OCI-LY7 (cell line): ENCODE data around the gene ATXN1.

Experiments
- EZH2phosphoT487 ChIP-seq: fragments of 200-600 bp; sonication (generic); IDR thresholded peaks from 2 replicates; pipeline ENCODE4 v1.6.1; 2018; ENCODE audit warnings: low read depth, borderline replicate concordance, mild to moderate bottlenecking, mixed run types, antibody characterized with exemption, low read length, moderate library complexity, mixed read lengths
- TF ChIP-seq, protein P1 (sequence below): fragments of 200-600 bp; sonication (generic); conservative IDR thresholded peaks from 2 replicates; pipeline ENCODE4 v1.5.1; 2014; ENCODE audit warnings: mild to moderate bottlenecking, antibody characterized with exemption, low read length, moderate library complexity, mixed read lengths

DNA sequence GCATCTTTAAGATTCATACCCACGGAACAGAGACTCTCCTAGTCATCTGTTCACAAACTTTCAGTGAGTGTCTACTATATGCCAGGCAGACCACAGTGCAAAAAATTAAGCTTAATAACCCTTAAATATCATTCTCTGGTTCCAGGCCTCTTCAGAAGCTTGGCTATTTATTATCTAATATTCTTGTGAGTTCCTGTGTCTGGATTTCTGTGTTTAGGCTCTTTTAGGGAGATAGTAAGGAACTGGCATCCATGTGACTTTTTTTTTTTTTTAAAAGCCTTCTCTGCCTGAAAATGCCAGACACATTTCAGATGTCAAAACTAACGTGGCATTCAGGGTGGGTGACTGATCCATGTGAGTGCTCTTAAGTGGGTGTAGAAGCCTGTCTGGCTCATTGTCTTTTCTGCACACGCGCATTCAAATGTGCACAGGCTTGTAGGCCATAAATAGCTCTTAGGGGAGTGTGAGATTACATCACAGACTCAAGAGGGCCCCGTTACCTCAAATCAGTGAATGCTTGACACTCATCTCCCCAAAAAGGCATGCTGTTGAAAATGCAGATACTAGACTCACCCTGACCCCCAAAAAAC is 380.9 kb downstream of the ATXN1 start:
- TF ChIP-seq, protein P1, sequence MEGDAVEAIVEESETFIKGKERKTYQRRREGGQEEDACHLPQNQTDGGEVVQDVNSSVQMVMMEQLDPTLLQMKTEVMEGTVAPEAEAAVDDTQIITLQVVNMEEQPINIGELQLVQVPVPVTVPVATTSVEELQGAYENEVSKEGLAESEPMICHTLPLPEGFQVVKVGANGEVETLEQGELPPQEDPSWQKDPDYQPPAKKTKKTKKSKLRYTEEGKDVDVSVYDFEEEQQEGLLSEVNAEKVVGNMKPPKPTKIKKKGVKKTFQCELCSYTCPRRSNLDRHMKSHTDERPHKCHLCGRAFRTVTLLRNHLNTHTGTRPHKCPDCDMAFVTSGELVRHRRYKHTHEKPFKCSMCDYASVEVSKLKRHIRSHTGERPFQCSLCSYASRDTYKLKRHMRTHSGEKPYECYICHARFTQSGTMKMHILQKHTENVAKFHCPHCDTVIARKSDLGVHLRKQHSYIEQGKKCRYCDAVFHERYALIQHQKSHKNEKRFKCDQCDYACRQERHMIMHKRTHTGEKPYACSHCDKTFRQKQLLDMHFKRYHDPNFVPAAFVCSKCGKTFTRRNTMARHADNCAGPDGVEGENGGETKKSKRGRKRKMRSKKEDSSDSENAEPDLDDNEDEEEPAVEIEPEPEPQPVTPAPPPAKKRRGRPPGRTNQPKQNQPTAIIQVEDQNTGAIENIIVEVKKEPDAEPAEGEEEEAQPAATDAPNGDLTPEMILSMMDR: no peak
- no peak for TF ChIP-seq EZH2phosphoT487
